Naive thymus-derived CD4-positive, alpha-beta T cell (primary cell): ENCODE measurements around the gene FGF3. TPM values are rescaled to one million over a fixed set of nuclear protein-coding genes. Genes with fewer than 3 reads are reported as not detected.

Experiments
- ATAC-seq: fragments of 150-1000 bp; cut with Tn5 transposase; 2 replicates; pipeline ENCODE4 v1.10.0; 2021; ENCODE audit warnings: mild to moderate bottlenecking, moderate library complexity
- CTCF ChIA-PET: fragments of 350-600 bp; sonication (Branson Sonifier 250); formaldehyde crosslinking; loops from one replicate; lab custom pipeline; 2021; ENCODE audit warnings: antibody characterized with exemption; lab: Charles Lee
- POLR2A ChIA-PET: fragments of 350-600 bp; sonication (Branson Sonifier 250); formaldehyde crosslinking; loops from one replicate; lab custom pipeline; 2021; ENCODE audit warnings: antibody characterized with exemption, inconsistent platforms; lab: Charles Lee
- DNase-seq, 9 donors: peaks; one replicate each; pipeline versions ENCODE4 v3.0.0 to v3.0.0-alpha.2; 2020 to 2022; ENCODE audit warnings: mixed read lengths in 1 of 9
- H3K27ac ChIP-seq: one replicate; pipeline ENCODE4 v1.7.0; 2013; ENCODE audit warnings: mild to moderate bottlenecking, low read depth, low read length, moderate library complexity
- H3K27me3 ChIP-seq, 2 donors: one replicate each; pipeline ENCODE4 v1.7.0; 2013; ENCODE audit warnings: low read length in 2 of 2, mild to moderate bottlenecking in 2 of 2, moderate library complexity in 2 of 2; ENCODE audit not compliant: control insufficient read depth in 2 of 2, insufficient read depth in 2 of 2
- H3K36me3 ChIP-seq, 3 experiments: 1 replicate in 2 of 3; 2 replicates in 1 of 3; pipeline ENCODE4 v1.7.0; 2013; ENCODE audit warnings: low read length in 3 of 3, mild to moderate bottlenecking in 3 of 3, moderate library complexity in 1 of 3; ENCODE audit not compliant: insufficient read depth in 3 of 3, control insufficient read depth in 2 of 3
- H3K4me1 ChIP-seq, 2 donors: one replicate each; pipeline ENCODE4 v1.7.0; 2013; ENCODE audit warnings: low read length in 2 of 2, mild to moderate bottlenecking in 2 of 2, moderate library complexity in 1 of 2; ENCODE audit not compliant: control insufficient read depth in 2 of 2, insufficient read depth in 2 of 2
- H3K4me3 ChIP-seq: 2 replicates; pipeline ENCODE4 v1.7.0; 2013; ENCODE audit warnings: mild to moderate bottlenecking, low read length
- H3K9me3 ChIP-seq, 3 experiments: 1 replicate in 2 of 3; 2 replicates in 1 of 3; pipeline ENCODE4 v1.7.0; 2013; ENCODE audit warnings: low read length in 3 of 3; ENCODE audit not compliant: control insufficient read depth in 2 of 3
- H3K27ac Mint-ChIP-seq, 9 donors: one replicate each; pipeline ENCODE4 v1.8.0; 2020 to 2022; ENCODE audit warnings: mixed read lengths in 9 of 9, mild to moderate bottlenecking in 8 of 9, moderate library complexity in 5 of 9, inconsistent platforms in 2 of 9
- H3K27me3 Mint-ChIP-seq, 5 donors: one replicate each; pipeline ENCODE4 v1.8.0; 2021 to 2022; ENCODE audit warnings: mixed read lengths in 5 of 5, mild to moderate bottlenecking in 1 of 5
- H3K36me3 Mint-ChIP-seq, 5 donors: one replicate each; pipeline ENCODE4 v1.8.0; 2020 to 2022; ENCODE audit warnings: mixed read lengths in 5 of 5, mild to moderate bottlenecking in 3 of 5, inconsistent platforms in 1 of 5
- H3K4me1 Mint-ChIP-seq, 7 donors: one replicate each; pipeline ENCODE4 v1.8.0; 2020 to 2022; ENCODE audit warnings: mixed read lengths in 7 of 7, mild to moderate bottlenecking in 3 of 7, inconsistent platforms in 1 of 7
- H3K4me3 Mint-ChIP-seq, 10 donors: one replicate each; pipeline ENCODE4 v1.8.0; 2020 to 2022; ENCODE audit warnings: mild to moderate bottlenecking in 10 of 10, mixed read lengths in 10 of 10, moderate library complexity in 6 of 10, inconsistent platforms in 2 of 10
- H3K9me3 Mint-ChIP-seq, 11 donors: one replicate each; pipeline ENCODE4 v1.8.0; 2020 to 2022; ENCODE audit warnings: mixed read lengths in 11 of 11, mild to moderate bottlenecking in 4 of 11, inconsistent platforms in 1 of 11, moderate library complexity in 1 of 11
- intact Hi-C, 2 donors: fragments of 100-400 bp; cut with micrococcal nuclease; formaldehyde crosslinking; loops; one replicate each; pipeline ENCODE4 v1.15.1; 2023
- polyA plus RNA-seq, 2 donors: library from polyadenylated mRNA; unstranded; fragments of 300-500 nt; fragmentation: Illumina TruSeq; gene quantifications; one replicate each; pipeline ENCODE4 v1.2.3, GENCODE V29; 2021
- total RNA-seq, 6 experiments: library from RNA in 5 of 6; stranded (reverse) in 5 of 6; gene quantifications; 1 replicate in 5 of 6; 2 replicates in 1 of 6; pipeline ENCODE4 v1.2.3 and lab custom pipeline; 2021 to 2026

Gene FGF3
- total and polyA plus RNA-seq, 7 experiments from 2014 or later = not detected

- no peaks in the 10 kb centered on the region for H3K9me3 ChIP-seq
- H3K36me3 ChIP-seq = no peaks in the 10 kb centered on the region
- no peak for ATAC-seq
- POLR2A ChIA-PET = no interaction called here
- intact Hi-C loops = no loop called here
- no peak overlapping the region for H3K4me3 Mint-ChIP-seq
- no peaks in the 10 kb centered on the region for H3K4me1 ChIP-seq
- no peaks in the 10 kb centered on the region for H3K27me3 ChIP-seq
- no peaks in the 10 kb centered on the region for H3K4me1 Mint-ChIP-seq
- no peak for DNase-seq
- peaks cover 4 to 58% (median 30%) of the 10 kb centered on the region in 5 donors for H3K27me3 Mint-ChIP-seq
- CTCF ChIA-PET = no interaction called here
- no peak overlapping the region for H3K4me3 ChIP-seq
- no peak overlapping the region for H3K27ac ChIP-seq
- no peaks in the 10 kb centered on the region for H3K36me3 Mint-ChIP-seq
- no peak overlapping the region for H3K27ac Mint-ChIP-seq
- H3K9me3 Mint-ChIP-seq = no peaks in the 10 kb centered on the region
These were observed 45.8 kb upstream of the FGF3 start for GRCh38 chr11:69864686-69865661.

- CTCF ChIA-PET = no interaction called here
- H3K27me3 ChIP-seq = no peaks in the 10 kb centered on the region
These were observed 44.5 kb upstream of the FGF3 start for GRCh38 chr11:69863544-69864200.

GRCh38 chr11:69862797-69863543 lies 43.8 kb upstream of the FGF3 start:
- ChIA-PET POLR2A (no interaction called here), CTCF (no interaction called here)
- H3K4me3 Mint-ChIP-seq = no peak overlapping the region
- H3K27ac Mint-ChIP-seq = no peak overlapping the region
- H3K36me3 Mint-ChIP-seq = no peaks in the 10 kb centered on the region
- Histone ChIP-seq H3K36me3 (no peaks in the 10 kb centered on the region), H3K9me3 (no peaks in the 10 kb centered on the region), H3K4me1 (no peaks in the 10 kb centered on the region), H3K27ac (no peak overlapping the region), H3K4me3 (no peak overlapping the region), H3K27me3 (no peaks in the 10 kb centered on the region)
- H3K4me1 Mint-ChIP-seq = no peaks in the 10 kb centered on the region
- intact Hi-C loops = no loop called here
- ATAC-seq (no peak), DNase-seq (no peak)
- H3K9me3 Mint-ChIP-seq = peaks cover 0 to 2% (median 0%) of the 10 kb centered on the region in 11 donors
- H3K27me3 Mint-ChIP-seq = peaks cover 11 to 51% (median 35%) of the 10 kb centered on the region in 5 donors

More at GRCh38 chr11:69863544-69864200, 44.5 kb upstream of the FGF3 start:
- POLR2A ChIA-PET = no interaction called here
- H3K4me3 Mint-ChIP-seq = no peak overlapping the region
- no peaks in the 10 kb centered on the region for H3K36me3 ChIP-seq
- intact Hi-C loops = no loop called here
- H3K9me3 Mint-ChIP-seq = peaks cover 0 to 2% (median 0%) of the 10 kb centered on the region in 11 donors
- H3K4me1 ChIP-seq = no peaks in the 10 kb centered on the region
- DNase-seq (no peak), ATAC-seq (no peak)
- no peak overlapping the region for H3K4me3 ChIP-seq
- no peaks in the 10 kb centered on the region for H3K9me3 ChIP-seq
- H3K27ac Mint-ChIP-seq = no peak overlapping the region
- H3K27me3 Mint-ChIP-seq = peaks cover 10 to 54% (median 35%) of the 10 kb centered on the region in 5 donors
- no peaks in the 10 kb centered on the region for H3K4me1 Mint-ChIP-seq
- H3K36me3 Mint-ChIP-seq = no peaks in the 10 kb centered on the region
- H3K27ac ChIP-seq = no peak overlapping the region

GRCh38 chr11:69862331-69862771 lies 43.1 kb upstream of the FGF3 start:
- Mint-ChIP-seq H3K4me3 (no peak overlapping the region), H3K9me3 (peaks cover 0 to 2% (median 0%) of the 10 kb centered on the region in 11 donors), H3K36me3 (no peaks in the 10 kb centered on the region), H3K27me3 (peaks cover 14 to 55% (median 39%) of the 10 kb centered on the region in 5 donors), H3K27ac (no peak overlapping the region), H3K4me1 (no peaks in the 10 kb centered on the region)
- no peak overlapping the region for H3K4me3 ChIP-seq
- no peaks in the 10 kb centered on the region for H3K36me3 ChIP-seq
- ATAC-seq (no peak), DNase-seq (no peak)
- H3K4me1 ChIP-seq = no peaks in the 10 kb centered on the region
- ChIA-PET CTCF (no interaction called here), POLR2A (no interaction called here)
- intact Hi-C loops = no loop called here
- H3K27ac ChIP-seq = no peak overlapping the region
- H3K9me3 ChIP-seq = no peaks in the 10 kb centered on the region
- H3K27me3 ChIP-seq = no peaks in the 10 kb centered on the region

GRCh38 chr11:69861901-69862300 lies 42.7 kb upstream of the FGF3 start:
- Histone ChIP-seq H3K36me3 (no peaks in the 10 kb centered on the region), H3K9me3 (no peaks in the 10 kb centered on the region), H3K4me1 (no peaks in the 10 kb centered on the region), H3K27me3 (no peaks in the 10 kb centered on the region), H3K27ac (no peak overlapping the region), H3K4me3 (no peak overlapping the region)
- Mint-ChIP-seq H3K36me3 (no peaks in the 10 kb centered on the region), H3K9me3 (peaks cover 0 to 2% (median 0%) of the 10 kb centered on the region in 11 donors), H3K27ac (no peak overlapping the region), H3K4me3 (no peak overlapping the region), H3K4me1 (no peaks in the 10 kb centered on the region), H3K27me3 (peaks cover 14 to 55% (median 40%) of the 10 kb centered on the region in 5 donors)
- ChIA-PET POLR2A (no interaction called here), CTCF (no interaction called here)
- ATAC-seq (no peak), DNase-seq (no peak)
- intact Hi-C loops = no loop called here

- H3K4me3 ChIP-seq = no peak overlapping the region
- ChIA-PET CTCF (no interaction called here), POLR2A (no interaction called here)
- DNase-seq = no peak
- Mint-ChIP-seq H3K36me3 (no peaks in the 10 kb centered on the region), H3K9me3 (peaks cover 0 to 2% (median 0%) of the 10 kb centered on the region in 11 donors), H3K27ac (no peak overlapping the region), H3K27me3 (peaks cover 18 to 54% (median 39%) of the 10 kb centered on the region in 5 donors), H3K4me3 (no peak overlapping the region), H3K4me1 (no peaks in the 10 kb centered on the region)
- ATAC-seq = no peak
- H3K4me1 ChIP-seq = no peaks in the 10 kb centered on the region
- H3K27ac ChIP-seq = no peak overlapping the region
- intact Hi-C loops = no loop called here
- H3K36me3 ChIP-seq = no peaks in the 10 kb centered on the region
- H3K27me3 ChIP-seq = no peaks in the 10 kb centered on the region
- no peaks in the 10 kb centered on the region for H3K9me3 ChIP-seq
These were observed 41.7 kb upstream of the FGF3 start for GRCh38 chr11:69860796-69861445.
